ENCODE results near the gene B2M.
"Not testable (repeated sequence)": the region's sequence is repeated elsewhere in the genome, so short reads cannot be mapped to it uniquely, and the experiment has no call there.

DNA sequence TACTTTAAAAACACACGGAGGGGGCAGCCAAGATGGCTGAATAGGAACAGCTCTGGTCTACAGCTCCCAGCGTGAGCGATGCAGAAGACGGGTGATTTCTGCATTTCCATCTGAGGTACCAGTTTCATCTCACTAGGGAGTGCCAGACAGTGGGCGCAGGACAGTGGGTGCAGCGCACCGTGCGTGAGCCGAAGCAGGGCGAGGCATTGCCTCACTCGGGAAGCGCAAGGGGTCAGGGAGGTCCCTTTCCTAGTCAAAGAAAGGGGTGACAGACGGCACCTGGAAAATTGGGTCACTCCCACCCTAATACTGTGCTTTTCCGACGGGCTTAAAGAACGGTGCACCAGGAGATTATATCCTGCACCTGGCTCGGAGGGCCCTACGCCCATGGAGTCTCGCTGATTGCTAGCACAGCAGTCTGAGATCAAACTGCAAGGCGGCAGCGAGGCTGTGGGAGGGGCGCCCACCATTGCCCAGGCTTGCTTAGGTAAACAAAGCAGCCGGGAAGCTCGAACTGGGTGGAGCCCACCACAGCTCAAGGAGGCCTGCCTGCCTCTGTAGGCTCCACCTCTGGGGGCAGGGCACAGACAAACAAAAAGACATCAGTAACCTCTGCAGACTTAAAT, 28.0 kb downstream of the B2M start:
- TF ChIP-seq CTCF (IDR thresholded peaks at IDR 0.05; ENCODE audit: low read depth, low read length, poor library complexity, severe bottlenecking); EZH2phosphoT487 (IDR thresholded peaks at IDR 0.05; ENCODE audit: borderline replicate concordance, low read length): not testable (repeated sequence)

Data from DOHH2 (cell line).